ENCODE measurements around the gene RGL4.

Gene RGL4

DNA sequence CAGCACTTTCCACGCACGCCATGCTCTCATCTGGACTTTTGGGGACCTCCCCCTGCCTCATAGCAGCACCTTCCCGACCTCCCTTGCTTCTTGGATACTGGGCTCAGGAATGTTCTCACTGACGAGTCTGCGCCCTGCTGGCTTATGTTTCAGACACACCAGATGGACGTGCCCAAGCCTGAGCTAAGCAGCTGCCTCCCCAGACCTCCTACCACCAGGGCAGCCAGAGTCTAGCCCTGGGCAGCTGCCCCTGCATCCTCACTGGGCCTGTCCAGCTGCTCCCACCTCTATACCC lies 13.2 kb upstream of the RGL4 start:
- TF ChIP-seq, protein P1, sequence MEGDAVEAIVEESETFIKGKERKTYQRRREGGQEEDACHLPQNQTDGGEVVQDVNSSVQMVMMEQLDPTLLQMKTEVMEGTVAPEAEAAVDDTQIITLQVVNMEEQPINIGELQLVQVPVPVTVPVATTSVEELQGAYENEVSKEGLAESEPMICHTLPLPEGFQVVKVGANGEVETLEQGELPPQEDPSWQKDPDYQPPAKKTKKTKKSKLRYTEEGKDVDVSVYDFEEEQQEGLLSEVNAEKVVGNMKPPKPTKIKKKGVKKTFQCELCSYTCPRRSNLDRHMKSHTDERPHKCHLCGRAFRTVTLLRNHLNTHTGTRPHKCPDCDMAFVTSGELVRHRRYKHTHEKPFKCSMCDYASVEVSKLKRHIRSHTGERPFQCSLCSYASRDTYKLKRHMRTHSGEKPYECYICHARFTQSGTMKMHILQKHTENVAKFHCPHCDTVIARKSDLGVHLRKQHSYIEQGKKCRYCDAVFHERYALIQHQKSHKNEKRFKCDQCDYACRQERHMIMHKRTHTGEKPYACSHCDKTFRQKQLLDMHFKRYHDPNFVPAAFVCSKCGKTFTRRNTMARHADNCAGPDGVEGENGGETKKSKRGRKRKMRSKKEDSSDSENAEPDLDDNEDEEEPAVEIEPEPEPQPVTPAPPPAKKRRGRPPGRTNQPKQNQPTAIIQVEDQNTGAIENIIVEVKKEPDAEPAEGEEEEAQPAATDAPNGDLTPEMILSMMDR (conservative IDR thresholded peaks at IDR 0.05) = no peak
- H3K27ac ChIP-seq = no peak overlapping the region

DNA sequence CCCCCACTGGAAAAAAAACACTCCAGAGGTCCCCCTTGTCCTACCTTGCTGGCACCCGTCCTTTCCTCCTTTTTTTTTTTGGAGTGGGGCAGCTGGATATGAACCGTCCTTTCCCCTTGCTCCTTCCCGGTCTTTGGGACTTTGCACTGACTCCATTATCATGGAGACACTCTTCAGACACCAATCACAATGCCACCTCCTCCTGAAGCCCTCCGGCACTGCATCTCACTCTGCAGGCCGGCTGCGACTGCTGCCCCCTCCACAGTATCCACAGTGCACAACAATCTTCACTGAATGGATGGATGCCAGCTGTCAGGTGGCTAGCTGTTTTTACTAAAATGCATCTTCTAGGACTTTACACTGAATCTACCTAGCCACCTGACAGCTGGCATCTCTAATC lies 12.7 kb upstream of the RGL4 start:
- H3K27ac ChIP-seq = no peak overlapping the region
- TF ChIP-seq, protein P1 (conservative IDR thresholded peaks at IDR 0.05) = no peak

DNA sequence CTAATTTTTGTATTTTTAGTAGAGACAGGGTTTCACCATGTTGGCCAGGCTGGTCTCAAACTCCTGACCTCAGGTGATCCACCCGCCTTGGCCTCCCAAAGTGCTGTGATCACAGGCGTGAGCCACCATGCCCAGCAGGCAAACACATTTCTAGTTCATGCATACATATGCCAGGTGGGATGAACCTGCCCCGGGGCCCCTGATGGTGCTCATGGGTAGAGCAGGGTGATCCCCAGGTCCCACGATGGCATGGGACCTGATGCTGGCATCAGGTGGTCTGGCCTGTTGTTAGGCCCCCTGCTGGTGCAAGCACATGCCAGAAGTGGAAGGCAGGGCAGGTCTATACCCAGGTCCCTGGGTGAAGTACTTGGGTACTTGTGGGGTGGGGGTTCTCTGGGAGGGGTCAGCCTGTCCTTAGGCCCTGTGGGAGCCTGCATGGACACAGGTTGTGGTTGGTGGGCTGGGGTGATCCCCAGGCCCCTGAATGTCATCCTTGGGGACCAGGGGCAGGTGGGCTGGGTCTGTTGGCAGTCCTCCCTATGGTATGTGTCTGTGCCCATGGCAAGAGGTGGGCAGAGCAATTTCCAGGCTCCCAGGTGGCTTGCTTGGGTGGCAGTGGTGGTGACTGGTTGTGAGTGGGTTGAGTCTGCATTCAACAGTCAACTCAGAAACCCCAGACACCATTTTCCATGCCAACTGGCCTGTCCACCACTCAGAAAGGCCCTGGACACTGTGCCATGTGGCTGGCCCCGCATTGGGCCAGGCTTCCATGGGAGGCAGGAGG lies 9.6 kb upstream of the RGL4 start:
- TF ChIP-seq, protein P1 (conservative IDR thresholded peaks at IDR 0.05) = no peak
- H3K27ac ChIP-seq = no peak overlapping the region

GRCh38 chr22:23682077-23682476 lies 8.7 kb upstream of the RGL4 start:
- no peak overlapping the region for H3K27ac ChIP-seq
- TF ChIP-seq, protein P1 (conservative IDR thresholded peaks at IDR 0.05) = no peak

- H3K27ac ChIP-seq = no peak overlapping the region
- TF ChIP-seq, protein P1 (conservative IDR thresholded peaks at IDR 0.05) = no peak
These were observed 7.9 kb upstream of the RGL4 start for GRCh38 chr22:23682827-23683355.

DNA sequence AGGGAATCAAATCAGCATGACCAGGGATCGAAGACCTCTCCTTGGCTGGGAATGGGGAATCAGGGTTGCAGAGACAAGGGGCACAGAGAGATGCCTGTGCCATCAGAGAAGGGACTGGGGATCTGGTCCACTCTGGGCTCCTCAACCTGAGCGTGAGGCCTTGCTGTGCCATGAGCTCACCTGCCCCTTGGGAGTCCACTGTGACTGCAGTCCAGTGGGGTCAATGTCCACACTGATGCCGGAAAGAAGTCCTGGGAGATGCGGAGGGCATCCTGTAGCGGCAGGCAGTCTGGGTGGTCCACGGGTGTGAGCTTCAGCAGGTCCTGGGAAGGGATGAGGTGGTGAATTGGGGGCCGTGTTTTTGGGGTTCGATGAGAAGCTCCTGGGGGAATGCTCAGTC lies 7.3 kb upstream of the RGL4 start:
- TF ChIP-seq, protein P1 (conservative IDR thresholded peaks at IDR 0.05) = no peak
- H3K27ac ChIP-seq = no peak overlapping the region

DNA sequence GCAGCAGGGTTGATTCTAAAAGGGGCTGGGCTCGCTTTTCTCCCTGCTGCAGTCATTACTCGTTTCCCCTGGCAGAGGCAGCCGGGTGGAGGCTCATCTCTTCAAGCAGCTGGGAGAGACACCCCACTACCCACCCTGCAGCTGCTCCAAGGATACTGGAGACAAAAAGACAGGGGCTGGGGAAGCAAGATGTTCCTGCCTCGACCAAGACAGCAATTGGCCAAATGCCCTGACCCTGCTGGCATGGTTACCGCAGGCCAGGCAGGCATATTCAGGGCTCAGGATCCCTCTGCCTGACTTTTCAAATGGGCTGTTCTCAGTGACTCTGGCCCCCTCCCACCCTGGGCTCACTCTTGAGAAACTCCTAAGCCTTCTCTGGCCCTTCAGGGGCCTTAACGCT lies 6.8 kb upstream of the RGL4 start:
- no peak overlapping the region for H3K27ac ChIP-seq
- TF ChIP-seq, protein P1 (conservative IDR thresholded peaks at IDR 0.05) = no peak
